ENCODE results near the gene BBS1. TPM values are rescaled to one million over a fixed set of nuclear protein-coding genes. Genes with fewer than 3 reads are reported as not detected.
A peak's percentile ranks its signal among the peaks of the same experiment; 100 is the strongest.

The BBS1 gene
- total RNA-seq, 1 experiment from 2014 or later = 32.2 TPM

DNA sequence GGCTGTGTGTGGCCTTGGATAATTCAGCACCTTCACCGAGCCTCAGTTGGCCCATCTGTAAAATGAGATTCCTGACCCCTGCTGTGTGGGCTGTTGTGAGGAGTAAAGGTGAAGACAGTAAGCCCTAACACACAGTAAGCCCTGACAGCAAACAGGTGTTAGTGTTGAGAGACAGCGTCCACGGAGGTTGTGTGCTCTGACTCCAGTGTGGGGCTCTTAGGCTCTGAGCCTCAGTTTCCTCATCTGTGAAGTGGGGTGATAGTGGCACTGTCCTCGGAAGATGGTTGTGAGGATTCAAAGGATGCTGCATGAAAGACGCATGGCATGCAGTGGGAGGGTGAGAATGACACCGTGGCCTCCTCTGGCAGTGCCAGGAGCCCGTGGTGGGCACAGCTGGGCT, 16.0 kb upstream of the BBS1 start:
- Mint-ChIP-seq H3K9me3 (ENCODE audit: low read depth, unreplicated experiment) (no peaks in the 10 kb centered on the region), H3K27me3 (ENCODE audit: unreplicated experiment) (no peaks in the 10 kb centered on the region), H3K4me1 (ENCODE audit: low read depth, unreplicated experiment) (no peaks in the 10 kb centered on the region), H3K4me3 (ENCODE audit: low read depth, unreplicated experiment) (no peak overlapping the region), H3K27ac (ENCODE audit: unreplicated experiment) (no peak overlapping the region), H3K36me3 (ENCODE audit: insufficient read depth, unreplicated experiment) (peaks cover 33% of the 10 kb centered on the region)
- CTCF ChIA-PET = interaction anchor here (0.6 kb wide), 2 partner anchors 22 to 704 kb away, joined by 3 read pairs; no protein-coding TSS in a partner anchor
- BruUV-seq (replicated peaks) = no TSS peak
- intact Hi-C loops (cut with micrococcal nuclease; ENCODE audit: unreplicated experiment) = no loop called here
- DNase-seq = no peak
- TF ChIP-seq CTCF (IDR thresholded peaks at IDR 0.05; ENCODE audit: unreplicated experiment) = no peak

DNA sequence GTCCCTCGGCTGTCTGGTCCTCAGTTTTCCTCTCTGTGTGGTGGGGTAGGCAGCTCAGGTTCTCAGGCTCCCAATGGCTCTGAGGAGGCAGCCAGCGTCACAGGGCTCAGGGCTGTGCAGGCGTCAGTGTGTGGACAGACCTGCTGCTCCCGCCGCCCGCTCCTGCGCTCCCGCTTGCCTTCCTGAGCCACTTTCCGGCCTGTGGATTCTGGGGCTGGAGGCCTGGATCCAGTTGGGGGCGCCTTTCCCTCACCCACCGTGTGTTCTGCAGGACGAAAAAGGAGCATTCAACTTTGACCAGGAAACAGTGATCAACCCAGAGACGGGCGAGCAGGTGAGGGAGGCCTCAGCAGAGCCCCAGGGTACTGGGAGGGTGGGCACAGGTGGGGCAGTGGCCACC, 15.5 kb upstream of the BBS1 start:
- H3K27ac Mint-ChIP-seq (ENCODE audit: unreplicated experiment) = no peak overlapping the region
- CTCF ChIA-PET = interaction anchor here (0.6 kb wide), 2 partner anchors 21 to 703 kb away, joined by 3 read pairs; no protein-coding TSS in a partner anchor
- no peaks in the 10 kb centered on the region for H3K27me3 Mint-ChIP-seq (ENCODE audit: unreplicated experiment)
- H3K4me3 Mint-ChIP-seq (ENCODE audit: low read depth, unreplicated experiment) = no peak overlapping the region
- no peaks in the 10 kb centered on the region for H3K9me3 Mint-ChIP-seq (ENCODE audit: low read depth, unreplicated experiment)
- no peaks in the 10 kb centered on the region for H3K4me1 Mint-ChIP-seq (ENCODE audit: low read depth, unreplicated experiment)
- no TSS peak for BruUV-seq (replicated peaks)
- no peak for DNase-seq
- TF ChIP-seq CTCF (IDR thresholded peaks at IDR 0.05; ENCODE audit: unreplicated experiment) = no peak
- H3K36me3 Mint-ChIP-seq (ENCODE audit: insufficient read depth, unreplicated experiment) = peaks cover 35% of the 10 kb centered on the region
- intact Hi-C loops (cut with micrococcal nuclease; ENCODE audit: unreplicated experiment) = no loop called here

DNA sequence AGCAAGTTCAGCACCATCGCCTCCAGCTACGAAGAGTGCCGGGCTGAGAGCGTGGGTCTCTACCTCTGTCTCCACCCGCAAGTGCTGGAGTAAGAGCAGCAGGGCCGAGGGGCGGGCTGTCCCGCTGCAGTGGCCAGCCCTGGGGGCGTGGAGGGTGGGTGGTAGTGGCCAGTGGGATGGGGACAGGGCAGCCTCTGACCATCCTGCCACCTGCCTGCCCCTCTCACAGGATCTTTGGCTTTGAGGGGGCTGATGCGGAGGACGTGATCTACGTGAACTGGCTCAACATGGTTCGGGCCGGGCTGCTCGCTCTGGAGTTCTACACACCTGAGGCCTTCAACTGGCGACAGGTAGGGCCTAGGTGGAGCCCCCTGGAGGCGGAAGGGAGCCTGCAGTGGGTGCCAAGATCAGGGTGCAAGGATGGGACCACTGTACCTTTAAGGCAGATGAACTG, 15.0 kb upstream of the BBS1 start:
- H3K4me1 Mint-ChIP-seq (ENCODE audit: low read depth, unreplicated experiment) = no peaks in the 10 kb centered on the region
- H3K4me3 Mint-ChIP-seq (ENCODE audit: low read depth, unreplicated experiment) = no peak overlapping the region
- H3K36me3 Mint-ChIP-seq (ENCODE audit: insufficient read depth, unreplicated experiment) = peaks cover 37% of the 10 kb centered on the region
- no TSS peak for BruUV-seq (replicated peaks)
- CTCF ChIA-PET = no interaction called here
- intact Hi-C loops (cut with micrococcal nuclease; ENCODE audit: unreplicated experiment) = no loop called here
- no peak overlapping the region for H3K27ac Mint-ChIP-seq (ENCODE audit: unreplicated experiment)
- no peak for TF ChIP-seq CTCF (IDR thresholded peaks at IDR 0.05; ENCODE audit: unreplicated experiment)
- H3K9me3 Mint-ChIP-seq (ENCODE audit: low read depth, unreplicated experiment) = no peaks in the 10 kb centered on the region
- no peaks in the 10 kb centered on the region for H3K27me3 Mint-ChIP-seq (ENCODE audit: unreplicated experiment)
- peak; percentile 15 for DNase-seq

DNA sequence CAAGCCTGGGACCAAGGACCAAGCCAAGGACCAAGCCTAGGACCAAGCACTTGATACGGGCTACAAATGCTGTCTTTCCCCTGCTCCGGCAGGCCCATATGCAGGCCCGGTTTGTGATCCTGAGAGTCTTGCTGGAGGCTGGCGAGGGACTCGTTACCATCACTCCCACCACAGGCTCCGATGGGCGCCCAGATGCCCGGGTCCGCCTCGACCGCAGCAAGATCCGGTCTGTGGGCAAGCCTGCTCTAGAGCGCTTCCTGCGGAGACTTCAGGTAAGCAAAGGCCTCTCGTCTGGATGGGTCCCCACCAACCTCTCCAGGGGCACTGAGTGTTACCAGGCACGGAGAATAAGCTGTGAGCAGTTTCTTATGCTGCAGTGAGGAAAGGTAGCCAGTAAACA, 13.2 kb upstream of the BBS1 start:
- H3K27me3 Mint-ChIP-seq (ENCODE audit: unreplicated experiment) = no peaks in the 10 kb centered on the region
- no peaks in the 10 kb centered on the region for H3K4me1 Mint-ChIP-seq (ENCODE audit: low read depth, unreplicated experiment)
- intact Hi-C loops (cut with micrococcal nuclease; ENCODE audit: unreplicated experiment) = no loop called here
- BruUV-seq (replicated peaks) = no TSS peak
- H3K36me3 Mint-ChIP-seq (ENCODE audit: insufficient read depth, unreplicated experiment) = peaks cover 35% of the 10 kb centered on the region
- no peak for DNase-seq
- TF ChIP-seq CTCF (IDR thresholded peaks at IDR 0.05; ENCODE audit: unreplicated experiment) = no peak
- no peak overlapping the region for H3K4me3 Mint-ChIP-seq (ENCODE audit: low read depth, unreplicated experiment)
- no peaks in the 10 kb centered on the region for H3K9me3 Mint-ChIP-seq (ENCODE audit: low read depth, unreplicated experiment)
- no peak overlapping the region for H3K27ac Mint-ChIP-seq (ENCODE audit: unreplicated experiment)
- CTCF ChIA-PET = no interaction called here
